H9 (cell line): ENCODE data around the gene ATF4. TPM values are rescaled to one million over a fixed set of nuclear protein-coding genes. Genes with fewer than 3 reads are reported as not detected.
A peak's percentile ranks its signal among the peaks of the same experiment; 100 is the strongest.

Experiments
- DNase-seq: peaks from one replicate; pipeline ENCODE4 v3.0.0-alpha.2; 2017
- H2AFZ ChIP-seq: one replicate; pipeline ENCODE4 v1.6.1; 2013; ENCODE audit warnings: mild to moderate bottlenecking, low read length, control low read depth, moderate library complexity
- H2AK5ac ChIP-seq: 2 replicates; pipeline ENCODE4 v1.6.1; 2013; ENCODE audit warnings: low read length, control low read depth, mixed read lengths; ENCODE audit not compliant: insufficient read length
- H2BK120ac ChIP-seq: one replicate; pipeline ENCODE4 v1.6.1; 2013; ENCODE audit warnings: low read depth, mild to moderate bottlenecking, low read length, control low read depth, inconsistent platforms; ENCODE audit not compliant: poor library complexity, severe bottlenecking
- H2BK12ac ChIP-seq: 2 replicates; pipeline ENCODE4 v1.6.1; 2013; ENCODE audit warnings: low read length, control low read depth, mixed read lengths, low read depth; ENCODE audit not compliant: insufficient read length
- H2BK15ac ChIP-seq: 2 replicates; pipeline ENCODE4 v1.6.1; 2013; ENCODE audit warnings: low read depth, low read length, control low read depth
- H2BK20ac ChIP-seq: one replicate; pipeline ENCODE4 v1.6.1; 2013; ENCODE audit warnings: low read depth, mild to moderate bottlenecking, low read length, control low read depth, inconsistent platforms; ENCODE audit not compliant: poor library complexity, severe bottlenecking
- H2BK5ac ChIP-seq: 2 replicates; pipeline ENCODE4 v1.6.1; 2013; ENCODE audit warnings: low read length, control low read depth, mixed read lengths; ENCODE audit not compliant: insufficient read length
- H3K14ac ChIP-seq: 2 replicates; pipeline ENCODE4 v1.6.1; 2013; ENCODE audit warnings: low read length, control low read depth; ENCODE audit not compliant: insufficient read depth
- H3K18ac ChIP-seq: 2 replicates; pipeline ENCODE4 v1.6.1; 2013; ENCODE audit warnings: low read depth, mild to moderate bottlenecking, mixed read lengths, low read length, control low read depth; ENCODE audit not compliant: insufficient read length
- H3K23ac ChIP-seq: 2 replicates; pipeline ENCODE4 v1.6.1; 2013; ENCODE audit warnings: low read length, control low read depth, mixed read lengths, low read depth; ENCODE audit not compliant: insufficient read length
- H3K23me2 ChIP-seq: 2 replicates; pipeline ENCODE4 v1.6.1; 2013; ENCODE audit warnings: low read depth, mild to moderate bottlenecking, mixed read lengths, low read length, control low read depth; ENCODE audit not compliant: insufficient read length, poor library complexity, severe bottlenecking
- H3K27ac ChIP-seq: 2 replicates; pipeline ENCODE4 v1.5.1; 2013; ENCODE audit warnings: low read length, control low read depth, mixed read lengths, low read depth; ENCODE audit not compliant: insufficient read length
- H3K27me3 ChIP-seq: 2 replicates; pipeline ENCODE4 v1.6.1; 2013; ENCODE audit warnings: low read length, control low read depth, inconsistent platforms; ENCODE audit not compliant: insufficient read depth
- H3K4ac ChIP-seq: 2 replicates; pipeline ENCODE4 v1.6.1; 2013; ENCODE audit warnings: low read depth, mild to moderate bottlenecking, control low read depth, inconsistent platforms, low read length, moderate library complexity
- H3K4me1 ChIP-seq: 2 replicates; pipeline ENCODE4 v1.6.1; 2013; ENCODE audit warnings: low read length, control low read depth, inconsistent platforms; ENCODE audit not compliant: insufficient read depth
- H3K4me2 ChIP-seq: 2 replicates; pipeline ENCODE4 v1.6.1; 2013; ENCODE audit warnings: low read length, control low read depth, mixed read lengths; ENCODE audit not compliant: insufficient read length, insufficient read depth
- H3K56ac ChIP-seq: 2 replicates; pipeline ENCODE4 v1.6.1; 2013; ENCODE audit warnings: low read depth, mild to moderate bottlenecking, mixed read lengths, low read length, control low read depth; ENCODE audit not compliant: insufficient read length
- H3K79me1 ChIP-seq: 2 replicates; pipeline ENCODE4 v1.6.1; 2013; ENCODE audit warnings: low read depth, mild to moderate bottlenecking, moderate library complexity, low read length, control low read depth, inconsistent platforms; ENCODE audit not compliant: insufficient read depth, poor library complexity, severe bottlenecking
- H3K79me2 ChIP-seq: 2 replicates; pipeline ENCODE4 v1.6.1; 2013; ENCODE audit warnings: low read length, control low read depth, inconsistent platforms; ENCODE audit not compliant: insufficient read depth
- H3K9ac ChIP-seq: 2 replicates; pipeline ENCODE4 v1.6.1; 2013; ENCODE audit warnings: low read length, control low read depth, mixed read lengths; ENCODE audit not compliant: insufficient read length; ENCODE audit errors: extremely low read depth
- H3K9me3 ChIP-seq: one replicate; pipeline ENCODE4 v1.6.1; 2013; ENCODE audit warnings: low read depth, low read length, inconsistent platforms; ENCODE audit not compliant: control insufficient read depth
- H3T11ph ChIP-seq: one replicate; pipeline ENCODE4 v1.6.1; 2013; ENCODE audit warnings: mild to moderate bottlenecking, low read length, control low read depth, inconsistent platforms
- H4K20me1 ChIP-seq: one replicate; pipeline ENCODE4 v1.6.1; 2013; ENCODE audit not compliant: control insufficient read depth, insufficient read length, insufficient read depth
- H4K5ac ChIP-seq: 2 replicates; pipeline ENCODE4 v1.6.1; 2013; ENCODE audit warnings: low read depth, mild to moderate bottlenecking, mixed read lengths, low read length, control low read depth; ENCODE audit not compliant: insufficient read length
- H4K8ac ChIP-seq: replicated peaks from 2 replicates; pipeline ENCODE4 v1.6.1; 2013; ENCODE audit warnings: low read length, control low read depth, mixed read lengths, low read depth; ENCODE audit not compliant: insufficient read length
- H4K91ac ChIP-seq: 2 replicates; pipeline ENCODE4 v1.6.1; 2013; ENCODE audit warnings: low read depth, mild to moderate bottlenecking, moderate library complexity, mixed read lengths, low read length, control low read depth; ENCODE audit not compliant: insufficient read length
- H3K27ac Mint-ChIP-seq, 3 experiments: 2 replicates in 2 of 3; 3 replicates in 1 of 3; pipeline ENCODE4 v1.8.0; 2020 to 2021; ENCODE audit warnings: mixed read lengths in 3 of 3, mild to moderate bottlenecking in 1 of 3, moderate library complexity in 1 of 3
- H3K27me3 Mint-ChIP-seq: 2 replicates; pipeline ENCODE4 v1.8.0; 2021; ENCODE audit warnings: low read depth, mild to moderate bottlenecking, moderate library complexity, mixed read lengths
- H3K36me3 Mint-ChIP-seq, 3 experiments: 2 replicates in 2 of 3; 3 replicates in 1 of 3; pipeline ENCODE4 v1.8.0; 2020 to 2021; ENCODE audit warnings: low read depth in 3 of 3, mixed read lengths in 3 of 3; ENCODE audit not compliant: insufficient read depth in 1 of 3
- H3K4me1 Mint-ChIP-seq, 2 experiments: 2 replicates each; pipeline ENCODE4 v1.8.0; 2020; ENCODE audit warnings: mixed read lengths in 2 of 2
- H3K4me3 Mint-ChIP-seq, 2 experiments: 2 replicates in 1 of 2; 3 replicates in 1 of 2; pipeline ENCODE4 v1.8.0; 2020 to 2021; ENCODE audit warnings: mild to moderate bottlenecking in 2 of 2, mixed read lengths in 2 of 2, moderate library complexity in 1 of 2
- H3K9me3 Mint-ChIP-seq, 2 experiments: 2 replicates in 1 of 2; 3 replicates in 1 of 2; pipeline ENCODE4 v1.8.0; 2020; ENCODE audit warnings: mild to moderate bottlenecking in 2 of 2, mixed read lengths in 2 of 2, moderate library complexity in 1 of 2
- WGBS: extraction: QIAGEN DNeasy Blood & Tissue Kit; methylation state at CpG from one replicate; pipeline ENCODE4 v1.1.7; 2013; ENCODE audit warnings: missing lambda C conversion rate, low lambda C conversion rate, mixed read lengths; ENCODE audit not compliant: insufficient read length; ENCODE audit errors: extremely low coverage; 5-methylcytosine and 5-hydroxymethylcytosine counted together
- total RNA-seq: library from RNA; stranded (reverse); gene quantifications from 2 replicates; pipeline ENCODE4 v1.2.1, GENCODE V29; 2021
- TF ChIP-seq, protein P1 (sequence below): fragments of 200-600 bp; sonication (generic); conservative IDR thresholded peaks from 3 replicates; pipeline ENCODE4 v1.8.0; 2021; ENCODE audit warnings: antibody characterized with exemption, mild to moderate bottlenecking

Gene ATF4
- total RNA-seq, 1 experiment from 2014 or later, result 455 TPM

DNA sequence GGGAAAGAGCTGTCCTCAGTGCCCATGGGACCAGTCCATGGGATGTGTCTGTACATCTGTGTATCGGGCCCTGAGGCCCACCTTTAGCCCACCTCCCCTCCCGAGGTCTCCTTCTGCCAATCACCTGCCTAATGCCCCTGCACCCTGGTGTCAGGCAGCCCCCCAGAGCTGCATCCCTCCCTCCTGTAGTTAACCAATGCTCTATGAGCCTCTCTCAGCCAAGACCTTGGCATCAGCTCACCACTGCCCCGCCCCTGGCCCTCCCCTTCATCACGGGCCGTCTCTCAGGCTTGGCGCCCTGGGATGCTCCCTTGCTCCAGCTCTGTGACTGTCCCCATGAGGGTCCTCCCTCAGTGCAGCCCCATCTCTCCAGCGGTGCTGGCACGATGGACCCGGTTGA, 45.0 kb upstream of the ATF4 start:
- Mint-ChIP-seq H3K4me1 (peaks cover 44 to 57% of the 10 kb centered on the region in 2 experiments), H3K27me3 (peaks cover 12% of the 10 kb centered on the region), H3K36me3 (no peaks in the 10 kb centered on the region), H3K4me3 (peak overlapping the region in 1 of 2 experiments; percentile 9; a peak in 1 of 5 replicates), H3K27ac (no peak overlapping the region), H3K9me3 (no peaks in the 10 kb centered on the region)
- no peaks in the 10 kb centered on the region for H3K27me3 ChIP-seq
- no peak overlapping the region for H3K56ac ChIP-seq
- H3K79me1 ChIP-seq, result no peaks in the 10 kb centered on the region
- H4K5ac ChIP-seq, result no peak overlapping the region
- TF ChIP-seq, protein P1, sequence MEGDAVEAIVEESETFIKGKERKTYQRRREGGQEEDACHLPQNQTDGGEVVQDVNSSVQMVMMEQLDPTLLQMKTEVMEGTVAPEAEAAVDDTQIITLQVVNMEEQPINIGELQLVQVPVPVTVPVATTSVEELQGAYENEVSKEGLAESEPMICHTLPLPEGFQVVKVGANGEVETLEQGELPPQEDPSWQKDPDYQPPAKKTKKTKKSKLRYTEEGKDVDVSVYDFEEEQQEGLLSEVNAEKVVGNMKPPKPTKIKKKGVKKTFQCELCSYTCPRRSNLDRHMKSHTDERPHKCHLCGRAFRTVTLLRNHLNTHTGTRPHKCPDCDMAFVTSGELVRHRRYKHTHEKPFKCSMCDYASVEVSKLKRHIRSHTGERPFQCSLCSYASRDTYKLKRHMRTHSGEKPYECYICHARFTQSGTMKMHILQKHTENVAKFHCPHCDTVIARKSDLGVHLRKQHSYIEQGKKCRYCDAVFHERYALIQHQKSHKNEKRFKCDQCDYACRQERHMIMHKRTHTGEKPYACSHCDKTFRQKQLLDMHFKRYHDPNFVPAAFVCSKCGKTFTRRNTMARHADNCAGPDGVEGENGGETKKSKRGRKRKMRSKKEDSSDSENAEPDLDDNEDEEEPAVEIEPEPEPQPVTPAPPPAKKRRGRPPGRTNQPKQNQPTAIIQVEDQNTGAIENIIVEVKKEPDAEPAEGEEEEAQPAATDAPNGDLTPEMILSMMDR, result no peak
- no peak overlapping the region for H2AFZ ChIP-seq
- no peak overlapping the region for H3K4ac ChIP-seq
- H2BK5ac ChIP-seq, result no peak overlapping the region
- WGBS, result no CpG with 5 or more reads among the region's 9 CpGs
- H3K23ac ChIP-seq, result no peak overlapping the region
- H2AK5ac ChIP-seq, result no peak overlapping the region
- no peaks in the 10 kb centered on the region for H3K9me3 ChIP-seq
- no peaks in the 10 kb centered on the region for H4K20me1 ChIP-seq
- no peak overlapping the region for H2BK20ac ChIP-seq
- H3T11ph ChIP-seq, result no peak overlapping the region
- no peak overlapping the region for H3K9ac ChIP-seq
- no peaks in the 10 kb centered on the region for H3K79me2 ChIP-seq
- H3K4me1 ChIP-seq, result peaks cover 3% of the 10 kb centered on the region; the same call in 1 of the 2 replicates
- H4K8ac ChIP-seq, result no peak overlapping the region
- no peak overlapping the region for H3K14ac ChIP-seq
- H3K23me2 ChIP-seq, result no peaks in the 10 kb centered on the region
- no peak overlapping the region for H2BK12ac ChIP-seq
- no peak overlapping the region for H2BK15ac ChIP-seq
- no peak overlapping the region for H3K18ac ChIP-seq
- no peak overlapping the region for H3K27ac ChIP-seq
- H4K91ac ChIP-seq, result no peak overlapping the region
- no peak for DNase-seq
- no peak overlapping the region for H2BK120ac ChIP-seq
- no peak overlapping the region for H3K4me2 ChIP-seq
